ENCODE measurements around the gene MEF2C.
"Not testable (repeated sequence)": the region's sequence is repeated elsewhere in the genome, so short reads cannot be mapped to it uniquely, and the experiment has no call there.

Gene MEF2C

GRCh38 chr5:88863523-88863922, 19.5 kb downstream of the MEF2C start:
- in situ Hi-C loops (cut with HindIII; ENCODE audit: low sequenced_read_pairs), result no loop called here

GRCh38 chr5:88862547-88863175, 20.3 kb downstream of the MEF2C start:
- in situ Hi-C loops (cut with HindIII; ENCODE audit: low sequenced_read_pairs), result no loop called here

DNA sequence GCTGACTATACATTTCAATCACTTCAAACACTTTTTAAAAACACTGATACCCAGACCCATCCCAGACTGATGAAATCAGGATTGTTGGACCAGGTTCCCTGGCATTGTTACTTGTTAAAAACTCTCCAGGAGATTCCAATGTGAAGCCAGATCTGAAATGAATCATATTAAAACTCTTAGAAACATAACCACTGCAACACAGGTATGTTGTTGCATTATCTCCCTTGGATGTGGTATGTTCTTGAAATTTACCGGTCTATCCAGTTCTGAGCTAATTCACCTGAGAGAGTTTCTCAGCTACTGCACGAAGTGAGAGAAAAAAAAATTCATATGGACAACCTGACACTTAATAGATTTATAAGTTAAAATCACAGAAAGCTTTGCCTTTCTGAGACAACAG, 21.8 kb downstream of the MEF2C start:
- in situ Hi-C loops (cut with HindIII; ENCODE audit: low sequenced_read_pairs), result no loop called here

DNA sequence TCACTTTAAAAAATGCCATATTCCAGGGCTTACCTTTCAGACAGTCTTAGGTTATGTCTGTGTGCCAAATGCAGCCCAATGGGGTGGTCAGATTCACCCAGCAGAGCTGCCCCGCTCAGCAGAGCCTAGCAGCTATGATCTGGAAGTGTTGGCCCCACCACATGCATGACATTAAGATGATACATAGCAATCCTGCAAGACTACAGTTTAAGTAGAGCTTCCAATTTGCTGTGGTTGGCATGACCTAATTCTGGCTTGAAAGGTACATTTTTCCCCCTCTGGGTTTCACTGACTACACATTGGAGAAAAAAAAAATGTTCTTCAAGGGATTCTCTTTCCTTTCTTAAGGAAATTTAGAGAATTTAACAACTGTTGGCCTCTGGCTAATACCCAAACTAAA, 22.5 kb downstream of the MEF2C start:
- in situ Hi-C loops (cut with HindIII; ENCODE audit: low sequenced_read_pairs), result no loop called here

- in situ Hi-C loops (cut with HindIII; ENCODE audit: low sequenced_read_pairs), result no loop called here
Observed at GRCh38 chr5:88858392-88858791, 24.6 kb downstream of the MEF2C start.

DNA sequence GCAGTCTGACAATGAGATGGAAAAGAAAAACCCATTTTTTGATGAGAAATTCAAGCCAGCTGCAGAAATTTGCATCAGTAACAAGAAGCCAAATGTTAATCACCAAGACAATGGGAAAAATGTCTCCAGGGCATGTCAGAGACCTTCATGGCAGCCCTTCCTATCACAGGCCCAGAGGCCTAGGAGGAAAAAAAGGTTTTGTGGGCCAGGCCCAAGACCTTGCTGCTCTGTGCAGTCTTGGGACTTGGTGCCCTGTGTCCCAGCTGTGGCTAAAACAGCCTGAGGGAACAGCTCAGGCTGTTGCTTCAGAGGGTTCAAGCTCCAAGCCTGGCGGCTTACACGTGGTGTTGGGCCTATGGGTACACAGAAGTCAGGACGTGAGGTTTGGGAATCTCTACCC, 26.6 kb downstream of the MEF2C start:
- in situ Hi-C loops (cut with HindIII; ENCODE audit: low sequenced_read_pairs), result not testable (repeated sequence)

- in situ Hi-C loops (cut with HindIII; ENCODE audit: low sequenced_read_pairs), result no loop called here
Observed at GRCh38 chr5:88854769-88855168, 28.2 kb downstream of the MEF2C start.

GRCh38 chr5:88847420-88847819, 35.6 kb downstream of the MEF2C start:
- in situ Hi-C loops (cut with HindIII; ENCODE audit: low sequenced_read_pairs), result no loop called here

DNA sequence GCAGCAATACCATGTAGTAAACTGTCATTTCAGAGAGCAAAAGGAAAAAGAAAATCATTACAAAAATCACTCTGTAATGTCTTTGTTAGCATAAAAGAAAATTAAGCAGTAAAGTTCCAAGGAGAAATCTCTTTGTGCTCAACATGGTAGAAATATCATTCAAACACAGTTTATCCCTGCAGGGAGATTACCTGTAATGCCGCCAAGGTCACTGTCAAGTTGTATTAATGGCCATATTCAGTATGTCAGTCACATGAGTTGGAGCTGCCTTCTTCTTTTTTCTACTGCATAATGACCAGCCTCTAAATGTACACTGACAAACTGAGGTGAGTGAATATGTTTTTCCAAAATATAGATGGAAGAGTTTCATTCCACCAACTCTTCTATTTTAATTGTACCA, 36.5 kb downstream of the MEF2C start:
- in situ Hi-C loops (cut with HindIII; ENCODE audit: low sequenced_read_pairs), result no loop called here

- in situ Hi-C loops (cut with HindIII; ENCODE audit: low sequenced_read_pairs), result no loop called here
Observed at GRCh38 chr5:88845081-88845697, 37.8 kb downstream of the MEF2C start.

GRCh38 chr5:88842784-88843183, 40.2 kb downstream of the MEF2C start:
- in situ Hi-C loops (cut with HindIII; ENCODE audit: low sequenced_read_pairs), result no loop called here

- in situ Hi-C loops (cut with HindIII; ENCODE audit: low sequenced_read_pairs), result no loop called here
Observed at GRCh38 chr5:88841212-88841611, 41.8 kb downstream of the MEF2C start.

DNA sequence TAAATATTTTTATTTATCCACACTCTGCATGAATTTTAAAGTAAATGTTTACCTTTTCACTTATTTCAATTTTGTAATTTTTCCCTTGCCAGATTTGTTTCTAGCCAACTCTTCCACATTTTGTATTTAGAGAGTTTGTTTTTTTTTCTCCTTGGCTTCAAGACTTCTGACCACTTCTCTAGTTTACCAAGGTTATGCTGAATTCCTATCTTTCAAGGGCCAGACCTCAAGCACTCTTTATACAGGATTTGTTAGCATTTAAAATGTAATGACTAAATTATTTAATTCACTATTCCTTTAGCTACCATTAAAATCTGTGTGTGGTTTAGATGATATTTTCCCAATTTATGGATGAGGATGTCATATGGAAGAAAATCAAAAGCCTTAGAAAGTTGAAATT, 42.5 kb downstream of the MEF2C start:
- in situ Hi-C loops (cut with HindIII; ENCODE audit: low sequenced_read_pairs), result no loop called here

DNA sequence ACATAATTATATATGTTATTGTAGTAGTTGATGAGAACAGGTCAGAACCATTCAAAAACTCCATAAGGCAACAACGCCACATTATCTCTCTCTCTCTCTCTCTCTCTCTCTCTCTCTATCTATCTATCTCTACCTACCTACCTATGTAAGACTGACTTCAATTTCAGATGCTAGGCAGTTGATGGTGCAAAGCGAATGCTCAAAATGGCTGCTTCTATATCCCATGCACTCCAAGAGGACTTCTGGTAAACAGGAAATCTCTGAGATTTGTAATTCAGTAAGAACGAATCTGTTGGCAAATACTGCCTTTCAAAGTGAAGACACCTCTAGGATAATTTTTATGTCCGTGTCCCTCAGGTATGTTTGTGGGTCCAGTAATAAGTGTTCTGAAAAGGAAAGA, 43.7 kb downstream of the MEF2C start:
- in situ Hi-C loops (cut with HindIII; ENCODE audit: low sequenced_read_pairs), result no loop called here

- in situ Hi-C loops (cut with HindIII; ENCODE audit: low sequenced_read_pairs), result no loop called here
Observed at GRCh38 chr5:88838500-88838899, 44.5 kb downstream of the MEF2C start.

- in situ Hi-C loops (cut with HindIII; ENCODE audit: low sequenced_read_pairs), result no loop called here
Observed at GRCh38 chr5:88837817-88838216, 45.2 kb downstream of the MEF2C start.

DNA sequence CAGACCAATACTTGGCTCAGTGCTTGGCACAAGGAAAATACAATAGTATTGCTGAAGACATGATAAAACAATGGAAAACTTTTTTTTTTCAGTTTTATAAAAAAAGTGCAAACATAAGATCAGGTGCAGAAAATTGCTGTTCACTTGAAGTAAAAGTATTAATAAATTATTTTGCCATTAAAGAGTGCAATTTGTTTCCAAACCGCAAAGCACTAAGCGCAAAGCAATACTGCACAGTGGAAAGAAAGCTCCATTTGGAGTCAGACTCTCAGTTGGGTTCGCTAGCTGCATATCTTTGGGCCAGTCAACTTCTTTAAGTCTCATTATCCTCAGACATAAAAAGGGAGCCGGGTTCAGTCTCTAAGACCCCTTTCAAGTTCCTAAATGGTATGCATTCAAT, 45.8 kb downstream of the MEF2C start:
- in situ Hi-C loops (cut with HindIII; ENCODE audit: low sequenced_read_pairs), result no loop called here

GRCh38 chr5:88836195-88836838, 46.7 kb downstream of the MEF2C start:
- in situ Hi-C loops (cut with HindIII; ENCODE audit: low sequenced_read_pairs), result no loop called here

DNA sequence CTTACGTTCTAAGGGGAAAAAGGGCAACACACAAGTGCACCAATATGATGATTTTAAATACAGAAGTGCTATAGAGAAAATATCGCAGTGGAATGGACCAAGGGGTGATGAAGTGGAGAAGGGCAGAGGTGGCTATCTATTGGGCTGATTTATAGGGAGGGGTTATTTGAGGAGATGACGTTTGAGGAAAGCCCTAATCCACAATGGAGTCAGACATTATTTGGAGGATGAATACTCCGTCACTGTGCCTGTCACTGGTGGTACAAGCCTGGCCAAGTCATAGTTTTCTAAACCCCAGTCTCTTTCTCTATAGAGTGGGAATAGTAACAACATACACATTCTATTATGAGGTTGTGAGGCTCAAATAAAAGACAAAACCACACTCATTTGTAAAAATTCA, 48.5 kb downstream of the MEF2C start:
- in situ Hi-C loops (cut with HindIII; ENCODE audit: low sequenced_read_pairs), result no loop called here

DNA sequence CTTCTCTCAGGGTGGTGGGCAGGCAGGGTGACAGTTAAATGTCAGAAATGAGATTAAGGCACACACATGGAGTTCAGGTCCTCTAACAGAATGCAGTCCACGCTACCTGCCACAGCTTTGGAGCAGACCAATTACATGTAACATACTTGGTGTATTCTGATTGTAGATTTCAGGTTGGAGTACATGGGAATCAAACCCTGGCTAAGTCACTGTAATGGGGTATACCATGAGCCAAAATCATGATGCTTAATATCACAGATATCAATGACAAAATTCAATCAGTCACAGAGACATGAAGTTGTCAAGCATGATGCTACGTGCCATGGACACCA, 48.9 kb downstream of the MEF2C start:
- in situ Hi-C loops (cut with HindIII; ENCODE audit: low sequenced_read_pairs), result no loop called here

GRCh38 chr5:88833371-88834130, 49.4 kb downstream of the MEF2C start:
- in situ Hi-C loops (cut with HindIII; ENCODE audit: low sequenced_read_pairs), result no loop called here

- in situ Hi-C loops (cut with HindIII; ENCODE audit: low sequenced_read_pairs), result no loop called here
Observed at GRCh38 chr5:88831816-88832215, 51.2 kb downstream of the MEF2C start.
